Caco-2 (cell line): ENCODE data around the gene ADCY7. TPM values are rescaled to one million over a fixed set of nuclear protein-coding genes. Genes with fewer than 3 reads are reported as not detected.

Experiments used
- Bru-seq: library from RNA; stranded (reverse); fragments of 400-500 nt; gene quantifications from one replicate; lab custom pipeline; 2021; lab: Mats Ljungman, UMichigan
- BruChase-seq, 2 experiments: library from RNA; stranded (reverse); fragments of 400-500 nt; gene quantifications; one replicate each; lab custom pipeline; 2021; lab: Mats Ljungman, UMichigan
- BruUV-seq: library from RNA; stranded (reverse); fragments of 400-500 nt; replicated peaks from 2 replicates; lab custom pipeline; 2021; lab: Mats Ljungman, UMichigan
- CTCF ChIA-PET: fragments of 300-600 bp; sonication (Branson Sonifier 250); formaldehyde crosslinking; loops from one replicate; lab custom pipeline; 2022; ENCODE audit warnings: antibody characterized with exemption; lab: Charles Lee
- POLR2A ChIA-PET: fragments of 300-600 bp; sonication (Branson Sonifier 250); formaldehyde crosslinking; loops from one replicate; lab custom pipeline; 2022; ENCODE audit warnings: antibody characterized with exemption; lab: Charles Lee
- DNase-seq, 2 experiments: peaks; one replicate each; pipeline versions ENCODE4 v3.0.0 to v3.0.0-alpha.2; 2020 to 2022
- H3K27me3 ChIP-seq: replicated peaks from 2 replicates; pipeline ENCODE4 v1.6.0; 2011; ENCODE audit warnings: low read length; ENCODE audit not compliant: control insufficient read depth, insufficient read depth
- H3K36me3 ChIP-seq: 2 replicates; pipeline ENCODE4 v1.5.1; 2011; ENCODE audit warnings: low read length; ENCODE audit not compliant: control insufficient read depth, insufficient read depth
- H3K4me1 ChIP-seq: fragments of 250-450 bp; sonication (Bioruptor Pico); 2 replicates; pipeline ENCODE4 v1.5.1; 2020; ENCODE audit warnings: mild to moderate bottlenecking
- H3K4me3 ChIP-seq: 2 replicates; pipeline ENCODE4 v1.5.1; 2011; ENCODE audit warnings: low read depth, mild to moderate bottlenecking, control low read depth, low read length
- H3K9me3 ChIP-seq: fragments of 250-450 bp; sonication (Bioruptor Pico); 2 replicates; pipeline ENCODE4 v1.5.1; 2020; ENCODE audit warnings: mild to moderate bottlenecking, moderate library complexity
- H3K27ac Mint-ChIP-seq: one replicate; pipeline ENCODE4 v1.8.0; 2022; ENCODE audit warnings: mixed read lengths; ENCODE audit not compliant: unreplicated experiment
- H3K27me3 Mint-ChIP-seq: one replicate; pipeline ENCODE4 v1.8.0; 2022; ENCODE audit warnings: mixed read lengths; ENCODE audit not compliant: insufficient read depth, unreplicated experiment
- H3K36me3 Mint-ChIP-seq: one replicate; pipeline ENCODE4 v1.8.0; 2022; ENCODE audit warnings: mild to moderate bottlenecking, mixed read lengths; ENCODE audit not compliant: insufficient read depth, unreplicated experiment
- H3K4me1 Mint-ChIP-seq: one replicate; pipeline ENCODE4 v1.8.0; 2022; ENCODE audit warnings: low read depth, mixed read lengths; ENCODE audit not compliant: unreplicated experiment
- H3K4me3 Mint-ChIP-seq: one replicate; pipeline ENCODE4 v1.8.0; 2022; ENCODE audit warnings: mild to moderate bottlenecking, moderate library complexity, mixed read lengths; ENCODE audit not compliant: unreplicated experiment
- H3K9me3 Mint-ChIP-seq: one replicate; pipeline ENCODE4 v1.8.0; 2022; ENCODE audit warnings: mixed read lengths; ENCODE audit not compliant: unreplicated experiment
- intact Hi-C: fragments of 100-400 bp; cut with micrococcal nuclease; formaldehyde crosslinking; loops from one replicate; pipeline ENCODE4 v1.10.0; 2022; ENCODE audit not compliant: unreplicated experiment
- long read RNA-seq: library from polyadenylated mRNA; stranded (forward); transcript quantifications from one replicate; pipeline ENCODE4 v2.0.0, GENCODE V29; 2022
- total RNA-seq: library from RNA; stranded (reverse); gene quantifications from 2 replicates; pipeline ENCODE4 v1.2.3, GENCODE V29; 2022
- TF ChIP-seq, protein P1 (sequence below), 2 experiments: fragments of 200-600 bp in 1 of 2; IDR thresholded peaks; 1 replicate in 1 of 2; 2 replicates in 1 of 2; pipeline versions ENCODE4 v1.5.1 to v1.8.0; 2011 to 2022; ENCODE audit warnings: antibody characterized with exemption in 1 of 2, control low read depth in 1 of 2, inconsistent platforms in 1 of 2, low read depth in 1 of 2, low read length in 1 of 2, mild to moderate bottlenecking in 1 of 2, moderate library complexity in 1 of 2; ENCODE audit not compliant: insufficient read depth in 1 of 2, severe bottlenecking in 1 of 2, unreplicated experiment in 1 of 2

ADCY7 gene
- 51.3 and 54.2 TPM in 2 replicates for total RNA-seq
- percentile 59 among the genes with signal in this experiment for Bru-seq, nascent RNA
- BruChase-seq, experiment 1, labeled RNA remaining after a 2-hour chase: percentile 65 among the genes with signal in this experiment
- percentile 75 among the genes with signal in this experiment for BruChase-seq, experiment 2, labeled RNA remaining after a 6-hour chase
- long read RNA-seq, full-length matches to known transcripts: 2 of 31 reads
- long read RNA-seq, partial matches to known transcripts: 11 of 31 reads
- long read RNA-seq, other reads (novel, unspliced or antisense): 18 of 31 reads

DNA sequence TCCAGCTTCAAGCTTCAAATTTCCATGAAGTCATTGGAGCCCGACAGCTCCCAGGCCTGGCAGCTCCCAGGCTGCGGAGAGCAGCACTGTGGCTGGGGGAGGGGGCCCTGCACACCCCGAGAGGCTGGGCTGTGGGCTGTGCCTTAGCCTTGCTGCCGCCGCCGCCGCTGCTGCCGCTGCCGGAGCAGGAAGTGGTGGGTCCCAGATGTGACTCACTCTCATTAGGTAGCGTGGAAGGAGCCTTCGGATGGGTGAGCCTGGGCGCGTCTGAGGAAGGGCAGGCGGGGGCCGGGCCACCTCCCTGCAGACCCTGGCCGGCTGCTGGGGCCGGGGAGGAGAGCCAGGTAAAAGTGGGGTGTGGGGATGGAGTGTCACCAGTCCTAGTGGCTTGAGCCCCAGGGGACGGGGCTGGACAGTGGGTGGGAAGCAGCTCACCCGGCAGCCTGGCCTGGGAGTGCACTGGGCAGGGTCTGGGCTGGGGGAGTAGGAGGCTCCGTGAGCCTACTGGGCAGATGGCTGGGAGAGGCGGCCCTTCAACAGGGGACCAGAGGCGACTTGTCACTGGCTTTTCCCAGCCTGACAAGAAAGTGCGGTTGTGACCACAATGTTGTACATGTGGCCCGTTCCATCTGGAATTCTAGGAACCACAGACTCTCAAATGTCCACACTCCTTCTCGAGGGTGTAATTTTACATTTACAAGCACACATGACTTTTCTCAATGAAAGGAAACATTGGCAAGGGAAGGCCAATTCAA, at the start of gene ADCY7:
TSS of gene ADCY7 (plus strand) at position 215 of the 755 bp plus-strand sequence. CDS start 21,629 bp downstream, outside the sequence.
- Mint-ChIP-seq H3K27ac (no peak within 1 kb of the TSS), H3K9me3 (no peaks in the 10 kb centered on the region), H3K4me1 (peaks cover 11% of the 10 kb centered on the region), H3K36me3 (peaks cover 9% of the 10 kb centered on the region), H3K27me3 (no peaks in the 10 kb centered on the region), H3K4me3 (no peak within 1 kb of the TSS)
- CTCF ChIA-PET: interaction anchor here (1.0 kb wide), 1 partner anchor 242 kb away, joined by 3 read pairs; the partner anchor contains the start of gene CNEP1R1
- TF ChIP-seq, protein P1, sequence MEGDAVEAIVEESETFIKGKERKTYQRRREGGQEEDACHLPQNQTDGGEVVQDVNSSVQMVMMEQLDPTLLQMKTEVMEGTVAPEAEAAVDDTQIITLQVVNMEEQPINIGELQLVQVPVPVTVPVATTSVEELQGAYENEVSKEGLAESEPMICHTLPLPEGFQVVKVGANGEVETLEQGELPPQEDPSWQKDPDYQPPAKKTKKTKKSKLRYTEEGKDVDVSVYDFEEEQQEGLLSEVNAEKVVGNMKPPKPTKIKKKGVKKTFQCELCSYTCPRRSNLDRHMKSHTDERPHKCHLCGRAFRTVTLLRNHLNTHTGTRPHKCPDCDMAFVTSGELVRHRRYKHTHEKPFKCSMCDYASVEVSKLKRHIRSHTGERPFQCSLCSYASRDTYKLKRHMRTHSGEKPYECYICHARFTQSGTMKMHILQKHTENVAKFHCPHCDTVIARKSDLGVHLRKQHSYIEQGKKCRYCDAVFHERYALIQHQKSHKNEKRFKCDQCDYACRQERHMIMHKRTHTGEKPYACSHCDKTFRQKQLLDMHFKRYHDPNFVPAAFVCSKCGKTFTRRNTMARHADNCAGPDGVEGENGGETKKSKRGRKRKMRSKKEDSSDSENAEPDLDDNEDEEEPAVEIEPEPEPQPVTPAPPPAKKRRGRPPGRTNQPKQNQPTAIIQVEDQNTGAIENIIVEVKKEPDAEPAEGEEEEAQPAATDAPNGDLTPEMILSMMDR (IDR thresholded peaks at IDR 0.05; ENCODE audit: insufficient read depth in 1 of 2, low read depth in 1 of 2, low read length in 1 of 2, severe bottlenecking in 1 of 2, unreplicated experiment in 1 of 2): no peak
- H3K4me3 ChIP-seq: no peak within 1 kb of the TSS
- no peaks in the 10 kb centered on the region for H3K27me3 ChIP-seq
- no peak for DNase-seq
- no TSS peak for BruUV-seq
- POLR2A ChIA-PET: no interaction called here
- H3K9me3 ChIP-seq: no peaks in the 10 kb centered on the region
- H3K36me3 ChIP-seq: no peaks in the 10 kb centered on the region; the same call in none of the 2 replicates
- H3K4me1 ChIP-seq: peaks cover 8% of the 10 kb centered on the region; the same call in 1 of the 2 replicates
- intact Hi-C loops: loop anchor here (5.0 kb wide), 1 partner anchor 46 kb away; no protein-coding TSS in a partner anchor

DNA sequence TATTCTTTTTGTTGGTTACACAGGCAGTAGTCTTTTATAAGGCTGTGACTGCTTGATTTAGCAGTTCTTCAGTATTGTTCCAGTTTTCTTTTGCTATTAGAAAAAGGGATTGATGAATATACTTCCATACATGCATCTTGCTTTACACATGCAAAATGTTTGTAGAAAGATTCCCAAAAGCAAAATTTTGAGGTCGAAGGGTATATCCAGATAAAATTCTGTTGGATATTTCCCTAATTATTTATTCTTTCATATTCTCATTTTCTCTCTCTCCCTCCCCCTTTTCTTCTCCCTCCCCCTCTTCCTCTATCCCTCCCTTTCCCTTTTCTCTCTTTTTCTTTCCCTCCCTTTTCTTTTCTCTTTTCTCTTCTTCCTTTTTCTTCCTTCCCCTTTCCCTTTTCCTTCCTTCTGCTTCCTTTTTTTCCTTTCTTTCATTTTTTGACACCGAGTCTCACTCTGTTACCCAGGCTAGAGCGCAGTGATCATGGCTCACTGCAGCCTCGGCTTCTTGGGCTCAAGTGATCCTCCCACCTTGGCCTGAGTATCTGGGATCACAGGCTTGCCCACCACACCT, 46.9 kb upstream of the ADCY7 start:
- ChIA-PET CTCF (no interaction called here), POLR2A (no interaction called here)
- DNase-seq: no peak
- Histone ChIP-seq H3K36me3 (peaks cover 7% of the 10 kb centered on the region), H3K9me3 (no peaks in the 10 kb centered on the region), H3K4me3 (no peak overlapping the region), H3K27me3 (no peaks in the 10 kb centered on the region), H3K4me1 (no peaks in the 10 kb centered on the region)
- no peaks in the 10 kb centered on the region for H3K27me3 Mint-ChIP-seq
- H3K9me3 Mint-ChIP-seq: no peaks in the 10 kb centered on the region
- H3K4me1 Mint-ChIP-seq: no peaks in the 10 kb centered on the region
- H3K27ac Mint-ChIP-seq: no peak overlapping the region
- no TSS peak for BruUV-seq
- TF ChIP-seq, protein P1 (IDR thresholded peaks at IDR 0.05; ENCODE audit: insufficient read depth in 1 of 2, low read depth in 1 of 2, low read length in 1 of 2, severe bottlenecking in 1 of 2, unreplicated experiment in 1 of 2): no peak
- intact Hi-C loops: no loop called here
- H3K4me3 Mint-ChIP-seq: no peak overlapping the region
- H3K36me3 Mint-ChIP-seq: peaks cover 39% of the 10 kb centered on the region

DNA sequence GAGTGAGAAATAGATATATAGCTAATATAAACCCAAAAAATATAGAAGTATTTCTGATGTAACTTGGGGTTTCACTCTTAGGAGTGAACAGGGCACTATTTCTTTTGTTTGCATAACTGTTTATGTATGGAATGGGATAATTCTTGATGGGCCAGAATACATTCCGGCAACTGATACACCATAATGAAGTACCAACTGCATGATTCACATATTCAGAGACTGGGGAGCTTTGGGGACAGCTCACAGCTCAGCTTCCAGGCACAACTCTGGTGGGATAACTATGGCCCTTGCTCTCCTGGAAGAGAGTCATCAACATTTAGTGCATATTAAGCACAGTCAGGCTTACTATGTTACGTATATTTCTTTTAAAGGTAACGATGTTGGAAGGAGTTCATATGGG, 42.1 kb upstream of the ADCY7 start:
- Mint-ChIP-seq H3K4me3 (no peak overlapping the region), H3K4me1 (no peaks in the 10 kb centered on the region), H3K9me3 (peaks cover 8% of the 10 kb centered on the region), H3K36me3 (peaks cover 48% of the 10 kb centered on the region), H3K27me3 (no peaks in the 10 kb centered on the region), H3K27ac (no peak overlapping the region)
- H3K4me1 ChIP-seq: no peaks in the 10 kb centered on the region
- intact Hi-C loops: no loop called here
- H3K4me3 ChIP-seq: no peak overlapping the region
- TF ChIP-seq, protein P1 (IDR thresholded peaks at IDR 0.05; ENCODE audit: insufficient read depth in 1 of 2, low read depth in 1 of 2, low read length in 1 of 2, severe bottlenecking in 1 of 2, unreplicated experiment in 1 of 2): no peak
- ChIA-PET POLR2A (no interaction called here), CTCF (no interaction called here)
- no peak for DNase-seq
- H3K36me3 ChIP-seq: peaks cover 5% of the 10 kb centered on the region
- H3K27me3 ChIP-seq: no peaks in the 10 kb centered on the region
- H3K9me3 ChIP-seq: no peaks in the 10 kb centered on the region
- BruUV-seq: no TSS peak
